HL-60 (cell line): Measurements from ENCODE around the gene SERPINI1.

Experiments used
- DNase-seq, 2 experiments: peaks; one replicate each; pipeline ENCODE4 v3.0.0-alpha.2; 2010 to 2020; ENCODE audit warnings: low read depth in 1 of 2, low spot score in 1 of 2
- H3K27ac ChIP-seq: fragments of 250-450 bp; sonication (Bioruptor Pico); replicated peaks from 2 replicates; pipeline ENCODE4 v1.5.1; 2020; ENCODE audit warnings: mild to moderate bottlenecking, moderate library complexity
- H3K27me3 ChIP-seq: fragments of 250-450 bp; sonication (Bioruptor Pico); 2 replicates; pipeline ENCODE4 v1.5.1; 2021; ENCODE audit warnings: mild to moderate bottlenecking, moderate library complexity; ENCODE audit not compliant: insufficient read depth, poor library complexity, severe bottlenecking
- H3K4me3 ChIP-seq: replicated peaks from 2 replicates; pipeline ENCODE4 v1.5.1; 2011; ENCODE audit warnings: mild to moderate bottlenecking, control low read depth, low read length; ENCODE audit not compliant: insufficient read depth
- GABPA ChIP-seq: IDR thresholded peaks from 2 replicates; pipeline ENCODE4 v1.6.1; 2012; ENCODE audit warnings: low read depth
- POLR2AphosphoS5 ChIP-seq: IDR thresholded peaks from 2 replicates; pipeline ENCODE4 v1.6.1; 2012; ENCODE audit warnings: low read depth
- REST ChIP-seq: IDR thresholded peaks from 2 replicates; pipeline ENCODE4 v1.6.1; 2012; ENCODE audit warnings: low read depth; ENCODE audit not compliant: insufficient replicate concordance
- SPI1 ChIP-seq: IDR thresholded peaks from 2 replicates; pipeline ENCODE4 v1.6.1; 2012; ENCODE audit warnings: low read depth, mild to moderate bottlenecking, borderline replicate concordance
- TF ChIP-seq, protein P1 (sequence below): IDR thresholded peaks from one replicate; pipeline ENCODE4 v1.5.1; 2011; ENCODE audit warnings: low read length, control low read depth, inconsistent platforms; ENCODE audit not compliant: insufficient read depth

The SERPINI1 gene

GRCh38 chr3:167851749-167852148 lies 116.2 kb downstream of the SERPINI1 start:
- Histone ChIP-seq H3K4me3 (no peak overlapping the region), H3K27ac (no peak overlapping the region), H3K27me3 (no peaks in the 10 kb centered on the region)
- no peak for DNase-seq
- TF ChIP-seq POLR2AphosphoS5 (no peak), SPI1 (no peak), REST (no peak), GABPA (no peak)
- TF ChIP-seq, protein P1, sequence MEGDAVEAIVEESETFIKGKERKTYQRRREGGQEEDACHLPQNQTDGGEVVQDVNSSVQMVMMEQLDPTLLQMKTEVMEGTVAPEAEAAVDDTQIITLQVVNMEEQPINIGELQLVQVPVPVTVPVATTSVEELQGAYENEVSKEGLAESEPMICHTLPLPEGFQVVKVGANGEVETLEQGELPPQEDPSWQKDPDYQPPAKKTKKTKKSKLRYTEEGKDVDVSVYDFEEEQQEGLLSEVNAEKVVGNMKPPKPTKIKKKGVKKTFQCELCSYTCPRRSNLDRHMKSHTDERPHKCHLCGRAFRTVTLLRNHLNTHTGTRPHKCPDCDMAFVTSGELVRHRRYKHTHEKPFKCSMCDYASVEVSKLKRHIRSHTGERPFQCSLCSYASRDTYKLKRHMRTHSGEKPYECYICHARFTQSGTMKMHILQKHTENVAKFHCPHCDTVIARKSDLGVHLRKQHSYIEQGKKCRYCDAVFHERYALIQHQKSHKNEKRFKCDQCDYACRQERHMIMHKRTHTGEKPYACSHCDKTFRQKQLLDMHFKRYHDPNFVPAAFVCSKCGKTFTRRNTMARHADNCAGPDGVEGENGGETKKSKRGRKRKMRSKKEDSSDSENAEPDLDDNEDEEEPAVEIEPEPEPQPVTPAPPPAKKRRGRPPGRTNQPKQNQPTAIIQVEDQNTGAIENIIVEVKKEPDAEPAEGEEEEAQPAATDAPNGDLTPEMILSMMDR, result no peak

- no peak overlapping the region for H3K27ac ChIP-seq
- DNase-seq, result no peak
- H3K4me3 ChIP-seq, result no peak overlapping the region
- TF ChIP-seq REST, result no peak
- no peak for TF ChIP-seq SPI1
- TF ChIP-seq, protein P1, result no peak
- no peak for TF ChIP-seq GABPA
- TF ChIP-seq POLR2AphosphoS5, result no peak
- no peaks in the 10 kb centered on the region for H3K27me3 ChIP-seq
These were observed 116.7 kb downstream of the SERPINI1 start for GRCh38 chr3:167852216-167852615.

DNA sequence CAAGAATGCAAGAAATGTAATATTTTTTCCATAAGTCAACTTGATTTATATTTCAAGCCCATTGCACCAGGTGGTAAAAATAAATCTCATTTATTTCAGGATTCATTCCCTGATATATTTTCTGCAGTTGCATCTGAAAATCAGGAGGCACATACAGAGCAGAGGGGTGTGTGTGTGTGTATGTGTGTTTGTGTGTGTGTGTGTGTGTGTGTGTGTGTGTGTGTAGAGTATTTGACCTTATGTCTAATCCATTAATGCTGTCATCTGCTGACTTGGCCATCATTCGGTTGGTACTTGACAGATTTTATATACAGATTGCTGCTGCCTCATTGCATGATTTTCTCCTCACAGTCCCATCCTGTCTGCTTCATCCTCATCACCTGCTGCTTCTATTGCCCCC lies 118.5 kb downstream of the SERPINI1 start:
- no peak overlapping the region for H3K27ac ChIP-seq
- TF ChIP-seq SPI1 (no peak), REST (no peak), GABPA (no peak), POLR2AphosphoS5 (no peak)
- TF ChIP-seq, protein P1, result no peak
- no peaks in the 10 kb centered on the region for H3K27me3 ChIP-seq
- no peak overlapping the region for H3K4me3 ChIP-seq
- no peak for DNase-seq
